22Rv1 (cell line): ENCODE measurements around the gene TWIST2.

Experiments used
- ZFX ChIP-seq: fragments of 450-650 bp; IDR thresholded peaks from 2 replicates; pipeline ENCODE4 v1.6.1; 2017; ENCODE audit warnings: antibody characterized with exemption, borderline replicate concordance
- TF ChIP-seq, protein P1 (sequence below): fragments of 450-650 bp; IDR thresholded peaks from 2 replicates; pipeline ENCODE4 v1.5.1; 2017; ENCODE audit warnings: mild to moderate bottlenecking

DNA sequence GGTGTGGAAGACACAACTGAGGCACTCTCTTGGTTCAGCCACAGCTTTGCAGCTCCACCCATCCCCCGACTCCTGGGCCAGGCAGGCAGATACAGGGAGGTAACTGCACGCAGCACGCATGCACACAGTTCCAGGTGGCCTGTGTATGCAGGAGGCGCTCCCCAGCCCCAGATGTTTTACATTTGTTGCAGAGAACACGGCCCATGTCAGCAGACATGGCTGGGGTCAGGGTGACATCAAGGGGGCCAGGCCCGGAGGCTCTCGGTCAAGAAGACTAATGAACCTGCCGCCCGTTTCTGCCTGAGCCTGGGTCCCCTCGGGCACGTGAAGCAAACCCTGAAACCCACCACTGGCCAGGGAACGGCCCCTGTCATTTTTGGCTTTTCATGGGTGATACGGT, 57.3 kb downstream of the TWIST2 start:
- TF ChIP-seq, protein P1, sequence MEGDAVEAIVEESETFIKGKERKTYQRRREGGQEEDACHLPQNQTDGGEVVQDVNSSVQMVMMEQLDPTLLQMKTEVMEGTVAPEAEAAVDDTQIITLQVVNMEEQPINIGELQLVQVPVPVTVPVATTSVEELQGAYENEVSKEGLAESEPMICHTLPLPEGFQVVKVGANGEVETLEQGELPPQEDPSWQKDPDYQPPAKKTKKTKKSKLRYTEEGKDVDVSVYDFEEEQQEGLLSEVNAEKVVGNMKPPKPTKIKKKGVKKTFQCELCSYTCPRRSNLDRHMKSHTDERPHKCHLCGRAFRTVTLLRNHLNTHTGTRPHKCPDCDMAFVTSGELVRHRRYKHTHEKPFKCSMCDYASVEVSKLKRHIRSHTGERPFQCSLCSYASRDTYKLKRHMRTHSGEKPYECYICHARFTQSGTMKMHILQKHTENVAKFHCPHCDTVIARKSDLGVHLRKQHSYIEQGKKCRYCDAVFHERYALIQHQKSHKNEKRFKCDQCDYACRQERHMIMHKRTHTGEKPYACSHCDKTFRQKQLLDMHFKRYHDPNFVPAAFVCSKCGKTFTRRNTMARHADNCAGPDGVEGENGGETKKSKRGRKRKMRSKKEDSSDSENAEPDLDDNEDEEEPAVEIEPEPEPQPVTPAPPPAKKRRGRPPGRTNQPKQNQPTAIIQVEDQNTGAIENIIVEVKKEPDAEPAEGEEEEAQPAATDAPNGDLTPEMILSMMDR = no peak
- no peak for TF ChIP-seq ZFX
